DOHH2 (cell line): ENCODE measurements around the gene NEGR1.

Experiments
- H3F3A ChIP-seq: fragments of 200-600 bp; sonication (generic), shearing (Covaris generic); 2 replicates; pipeline ENCODE4 v1.6.0; 2016; ENCODE audit warnings: antibody characterized with exemption, mild to moderate bottlenecking; ENCODE audit not compliant: control insufficient read depth, insufficient read depth
- H3K27ac ChIP-seq: fragments of 200-600 bp; sonication (generic); 2 replicates; pipeline ENCODE4 v1.5.1; 2014; ENCODE audit warnings: low read depth, mild to moderate bottlenecking, low read length, moderate library complexity
- H3K27me3 ChIP-seq: fragments of 200-600 bp; sonication (generic); 2 replicates; pipeline ENCODE4 v1.6.1; 2014; ENCODE audit warnings: mild to moderate bottlenecking, low read length, mixed read lengths; ENCODE audit not compliant: control insufficient read depth
- H3K36me3 ChIP-seq: fragments of 200-600 bp; sonication (generic); 2 replicates; pipeline ENCODE4 v1.6.1; 2014; ENCODE audit warnings: mild to moderate bottlenecking, low read length, moderate library complexity, mixed read lengths; ENCODE audit not compliant: control insufficient read depth
- H3K4me1 ChIP-seq: fragments of 200-600 bp; sonication (generic); 2 replicates; pipeline ENCODE4 v1.6.1; 2014; ENCODE audit warnings: mild to moderate bottlenecking, low read length, mixed read lengths; ENCODE audit not compliant: control insufficient read depth
- H3K4me2 ChIP-seq: fragments of 200-600 bp; sonication (generic); 2 replicates; pipeline ENCODE4 v1.6.0; 2014; ENCODE audit warnings: mild to moderate bottlenecking, low read length, moderate library complexity
- H3K4me3 ChIP-seq: fragments of 200-600 bp; sonication (generic); 2 replicates; pipeline ENCODE4 v1.5.1; 2014; ENCODE audit warnings: mild to moderate bottlenecking, low read length, mixed read lengths
- H3K79me2 ChIP-seq: fragments of 200-600 bp; sonication (generic); 2 replicates; pipeline ENCODE4 v1.6.1; 2014; ENCODE audit warnings: mild to moderate bottlenecking, low read length, mixed read lengths; ENCODE audit not compliant: control insufficient read depth
- H3K9me2 ChIP-seq: fragments of 200-600 bp; sonication (generic); replicated peaks from 2 replicates; pipeline ENCODE4 v1.6.1; 2014; ENCODE audit warnings: mild to moderate bottlenecking, low read length, mixed read lengths; ENCODE audit not compliant: control insufficient read depth
- H3K9me3 ChIP-seq: fragments of 200-600 bp; sonication (generic); 2 replicates; pipeline ENCODE4 v1.6.1; 2014; ENCODE audit warnings: antibody characterized with exemption, low read length, mixed read lengths; ENCODE audit not compliant: control insufficient read depth, insufficient read depth
- H4K20me1 ChIP-seq: fragments of 200-600 bp; sonication (generic); 2 replicates; pipeline ENCODE4 v1.6.0; 2014; ENCODE audit warnings: low read depth, mild to moderate bottlenecking, antibody characterized with exemption, low read length, moderate library complexity; ENCODE audit not compliant: control insufficient read depth, insufficient read depth
- CTCF ChIP-seq: fragments of 200-600 bp; sonication (generic); IDR thresholded peaks from one replicate; pipeline ENCODE4 v1.5.1; 2014; ENCODE audit warnings: antibody characterized with exemption, mild to moderate bottlenecking, low read depth, low read length; ENCODE audit not compliant: poor library complexity, severe bottlenecking
- EZH2phosphoT487 ChIP-seq: fragments of 200-600 bp; sonication (generic); IDR thresholded peaks from 2 replicates; pipeline ENCODE4 v1.6.1; 2017; ENCODE audit warnings: borderline replicate concordance, mild to moderate bottlenecking, antibody characterized with exemption, low read length, moderate library complexity, mixed read lengths

Gene NEGR1

DNA sequence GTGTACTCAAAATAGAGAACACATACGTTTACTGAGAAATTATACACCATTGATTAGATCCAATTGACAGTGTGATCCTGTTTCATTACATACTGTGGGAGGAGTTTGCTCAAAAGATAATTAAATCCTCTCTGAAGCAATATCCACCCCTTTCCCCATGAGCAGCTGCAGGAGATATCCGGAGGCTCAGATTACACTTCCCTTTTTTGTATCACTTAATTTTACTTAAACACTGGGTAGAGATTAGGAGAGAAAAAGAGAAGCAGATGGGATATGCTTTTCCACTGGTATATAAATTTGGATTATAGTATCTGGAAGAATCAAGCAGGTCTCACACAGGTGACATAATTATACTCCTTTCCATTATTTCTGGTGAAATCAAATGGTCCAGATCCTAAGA is 868.2 kb downstream of the NEGR1 start:
- Histone ChIP-seq H3K27ac (no peak overlapping the region), H3K27me3 (no peaks in the 10 kb centered on the region), H3K9me3 (no peaks in the 10 kb centered on the region), H3K9me2 (peaks cover 2% of the 10 kb centered on the region; the same call in 1 of the 2 replicates), H4K20me1 (no peaks in the 10 kb centered on the region), H3F3A (no peaks in the 10 kb centered on the region), H3K4me2 (no peak overlapping the region), H3K79me2 (no peaks in the 10 kb centered on the region), H3K4me1 (no peaks in the 10 kb centered on the region), H3K4me3 (no peak overlapping the region), H3K36me3 (no peaks in the 10 kb centered on the region)
- TF ChIP-seq EZH2phosphoT487 (no peak), CTCF (no peak)

DNA sequence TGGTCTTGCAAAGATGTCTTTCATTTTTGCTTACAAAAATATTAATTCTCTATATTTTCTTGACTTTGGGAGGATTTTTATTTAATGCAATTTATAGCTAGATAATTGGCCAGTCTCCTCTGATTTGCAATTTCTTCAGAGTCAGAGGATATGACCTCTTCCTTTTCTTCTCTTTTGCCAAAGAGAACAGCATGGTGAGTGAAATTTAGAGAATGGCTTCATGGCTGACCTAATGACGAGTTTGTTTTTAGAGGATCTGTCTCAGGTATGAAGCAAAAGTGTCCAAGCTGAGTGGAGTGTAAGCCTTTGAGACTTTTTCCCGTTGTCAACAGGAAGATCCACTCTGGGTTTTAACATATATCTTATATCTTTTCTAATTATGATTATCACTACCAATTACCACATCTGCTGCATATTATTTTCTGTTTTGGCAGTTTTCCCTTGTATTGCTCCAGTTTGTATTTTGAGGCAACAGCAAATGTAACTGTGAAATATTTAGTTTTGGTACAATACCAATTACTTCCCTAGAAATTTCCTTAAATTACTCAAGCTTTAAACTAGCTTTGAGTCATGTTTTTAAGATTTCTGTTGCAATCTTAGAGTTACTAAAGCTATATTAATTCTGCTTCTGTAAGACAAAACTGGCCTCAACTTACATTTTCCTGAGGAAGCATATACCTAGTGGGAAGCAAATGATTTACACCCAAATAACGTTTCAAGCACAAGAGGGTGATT is 868.7 kb downstream of the NEGR1 start:
- H3K27ac ChIP-seq, result no peak overlapping the region

DNA sequence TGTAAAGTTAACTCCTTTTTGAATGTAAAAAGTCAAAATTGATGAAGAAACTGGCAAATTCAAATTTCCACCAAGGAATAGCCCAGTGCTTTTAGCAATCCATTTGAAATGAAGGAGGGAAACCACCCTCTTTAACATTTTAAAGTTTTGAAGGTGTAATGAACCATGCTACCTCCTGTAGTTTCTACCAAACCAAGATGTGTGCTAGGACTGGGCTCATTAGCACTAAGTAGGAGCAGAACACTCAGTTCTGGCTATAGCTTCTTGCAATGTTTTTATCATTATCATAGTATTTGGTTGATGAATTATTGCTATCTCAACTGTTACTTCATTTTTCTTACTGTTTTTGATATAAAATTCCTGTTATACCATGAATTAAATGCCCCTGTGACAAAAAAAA is 882.3 kb downstream of the NEGR1 start:
- Histone ChIP-seq H3K4me2 (no peak overlapping the region), H3K4me3 (no peak overlapping the region), H3K27me3 (no peaks in the 10 kb centered on the region)

More for the DNA sequence above, 868.7 kb downstream of the NEGR1 start:
- TF ChIP-seq CTCF (no peak), EZH2phosphoT487 (no peak)
- Histone ChIP-seq H3K79me2 (no peaks in the 10 kb centered on the region), H3K9me3 (no peaks in the 10 kb centered on the region), H3K4me2 (no peak overlapping the region), H4K20me1 (no peaks in the 10 kb centered on the region), H3K9me2 (peaks cover 2% of the 10 kb centered on the region; the same call in 1 of the 2 replicates), H3K27me3 (no peaks in the 10 kb centered on the region), H3F3A (no peaks in the 10 kb centered on the region), H3K4me1 (no peaks in the 10 kb centered on the region), H3K36me3 (no peaks in the 10 kb centered on the region), H3K4me3 (no peak overlapping the region)

More for the DNA sequence above, 882.3 kb downstream of the NEGR1 start:
- H3K4me1 ChIP-seq, result no peaks in the 10 kb centered on the region
- H3K9me2 ChIP-seq, result no peaks in the 10 kb centered on the region
- H3K27ac ChIP-seq, result no peak overlapping the region
- TF ChIP-seq EZH2phosphoT487 (no peak), CTCF (no peak)
- H4K20me1 ChIP-seq, result no peaks in the 10 kb centered on the region
- H3F3A ChIP-seq, result no peaks in the 10 kb centered on the region
- H3K36me3 ChIP-seq, result no peaks in the 10 kb centered on the region
- H3K79me2 ChIP-seq, result no peaks in the 10 kb centered on the region
- H3K9me3 ChIP-seq, result no peaks in the 10 kb centered on the region
